GM18517 (cell line): ENCODE measurements around the gene TMEM141.

Source experiments
- ATAC-seq: cut with Tn5 transposase; IDR thresholded peaks from one replicate; pipeline ENCODE4 v1.9.1; 2021; ENCODE audit warnings: mild to moderate bottlenecking, moderate library complexity; ENCODE audit not compliant: unreplicated experiment

Gene TMEM141

DNA sequence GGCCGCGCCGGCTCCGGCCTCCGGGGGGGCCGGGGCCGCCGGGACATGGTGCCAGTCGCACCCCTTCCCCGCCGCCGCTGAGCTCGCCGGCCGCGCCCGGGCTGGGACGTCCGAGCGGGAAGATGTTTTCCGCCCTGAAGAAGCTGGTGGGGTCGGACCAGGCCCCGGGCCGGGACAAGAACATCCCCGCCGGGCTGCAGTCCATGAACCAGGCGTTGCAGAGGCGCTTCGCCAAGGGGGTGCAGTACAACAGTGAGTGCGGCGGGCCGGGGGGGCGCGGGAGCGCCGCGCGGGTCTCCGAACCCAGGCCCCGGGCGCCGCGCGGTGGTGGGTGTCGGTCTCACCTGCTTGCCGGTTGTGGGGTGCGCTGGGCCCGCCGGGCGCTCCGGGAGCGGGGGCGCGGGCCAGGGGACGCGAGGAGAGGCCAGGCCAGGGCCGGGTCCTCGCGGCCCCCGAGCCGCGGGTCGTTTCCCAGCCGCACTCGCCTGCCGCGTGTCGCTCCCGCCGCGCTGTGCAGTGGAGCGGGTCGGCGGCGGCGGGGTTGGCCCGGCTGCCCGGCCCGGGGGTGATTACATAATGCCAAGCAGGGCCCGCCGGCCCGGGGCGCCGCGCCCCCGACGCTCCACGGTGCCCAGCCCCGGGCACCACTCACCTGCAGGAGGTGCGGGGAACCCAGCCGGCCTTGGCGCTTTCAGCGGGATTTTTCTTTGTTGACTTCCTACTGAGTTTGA, 17.1 kb downstream of the TMEM141 start:
- ATAC-seq, result peak; percentile 22

DNA sequence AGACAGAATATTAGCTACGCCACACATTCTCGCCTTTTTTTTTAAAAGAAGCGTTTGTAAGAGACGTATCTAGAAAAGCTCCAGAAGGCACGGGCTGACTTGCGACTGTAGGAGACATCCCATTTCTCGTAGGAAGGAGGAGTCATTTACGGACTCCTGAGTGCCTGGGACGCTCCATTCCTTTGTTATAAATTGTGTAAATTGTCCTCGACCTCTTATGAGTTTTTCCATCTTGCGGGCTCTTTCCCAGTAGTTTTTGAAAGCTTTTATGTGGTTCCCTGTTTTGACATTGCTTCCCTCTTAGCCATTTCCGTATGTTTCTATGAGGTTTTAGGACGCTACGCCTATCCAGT, 17.6 kb downstream of the TMEM141 start:
- ATAC-seq, result no peak

DNA sequence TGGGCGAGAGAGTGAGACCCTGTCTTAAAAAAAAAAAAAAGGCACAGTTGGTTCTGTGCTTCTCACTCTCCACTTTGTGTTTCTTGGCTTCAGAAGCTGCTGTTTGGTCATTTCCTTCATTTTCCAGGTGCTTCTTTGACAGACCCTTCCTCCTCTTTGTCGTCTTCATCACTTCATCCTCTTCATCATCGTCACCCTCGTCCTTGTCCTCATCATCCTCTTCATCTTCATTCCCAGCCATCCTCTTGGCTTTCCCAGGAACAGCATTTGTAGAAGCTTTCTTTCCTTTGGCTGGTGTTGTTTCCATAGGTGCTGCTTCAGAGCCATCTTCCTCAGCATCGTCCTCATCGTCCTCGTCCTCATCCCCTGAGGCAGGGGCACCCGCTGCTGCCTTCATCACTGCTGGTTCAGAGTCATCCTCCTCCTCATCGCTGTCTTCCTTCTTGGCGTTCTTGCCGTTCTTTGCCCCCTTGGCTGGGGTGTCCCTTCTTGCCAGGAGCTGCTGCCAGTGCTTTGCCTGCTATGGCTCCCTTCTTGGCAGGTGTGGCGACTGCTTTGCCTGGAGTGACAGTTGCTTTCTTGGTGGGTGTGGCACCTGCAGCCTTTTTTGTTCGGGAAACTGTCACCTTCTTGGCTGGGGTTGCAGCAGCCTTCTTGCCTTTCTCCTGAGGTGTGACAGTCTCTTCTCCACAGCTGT, 23.7 kb downstream of the TMEM141 start:
- ATAC-seq, result no peak

DNA sequence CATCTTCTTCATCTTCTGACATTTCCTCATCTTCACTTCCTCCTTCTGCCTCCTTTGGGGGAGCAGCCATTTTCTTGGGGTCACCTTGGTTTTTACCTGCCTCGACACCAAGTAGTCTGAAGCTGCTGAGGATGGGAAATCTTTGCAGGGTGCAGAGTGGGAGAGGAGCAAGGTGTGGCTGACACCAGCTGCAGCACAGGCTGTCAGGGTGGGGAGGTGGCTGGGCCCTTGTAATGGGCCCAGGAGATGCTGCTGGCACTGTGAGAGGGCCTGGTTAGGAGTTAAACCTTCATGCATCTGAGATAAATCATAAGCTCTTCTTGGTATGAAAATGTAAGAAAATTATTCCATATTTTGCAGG, 24.3 kb downstream of the TMEM141 start:
- no peak for ATAC-seq

- ATAC-seq, result no peak
Observed at GRCh38 chr9:136820971-136821825, 30.1 kb downstream of the TMEM141 start.

GRCh38 chr9:136821826-136822544, 30.8 kb downstream of the TMEM141 start:
- ATAC-seq, result no peak

DNA sequence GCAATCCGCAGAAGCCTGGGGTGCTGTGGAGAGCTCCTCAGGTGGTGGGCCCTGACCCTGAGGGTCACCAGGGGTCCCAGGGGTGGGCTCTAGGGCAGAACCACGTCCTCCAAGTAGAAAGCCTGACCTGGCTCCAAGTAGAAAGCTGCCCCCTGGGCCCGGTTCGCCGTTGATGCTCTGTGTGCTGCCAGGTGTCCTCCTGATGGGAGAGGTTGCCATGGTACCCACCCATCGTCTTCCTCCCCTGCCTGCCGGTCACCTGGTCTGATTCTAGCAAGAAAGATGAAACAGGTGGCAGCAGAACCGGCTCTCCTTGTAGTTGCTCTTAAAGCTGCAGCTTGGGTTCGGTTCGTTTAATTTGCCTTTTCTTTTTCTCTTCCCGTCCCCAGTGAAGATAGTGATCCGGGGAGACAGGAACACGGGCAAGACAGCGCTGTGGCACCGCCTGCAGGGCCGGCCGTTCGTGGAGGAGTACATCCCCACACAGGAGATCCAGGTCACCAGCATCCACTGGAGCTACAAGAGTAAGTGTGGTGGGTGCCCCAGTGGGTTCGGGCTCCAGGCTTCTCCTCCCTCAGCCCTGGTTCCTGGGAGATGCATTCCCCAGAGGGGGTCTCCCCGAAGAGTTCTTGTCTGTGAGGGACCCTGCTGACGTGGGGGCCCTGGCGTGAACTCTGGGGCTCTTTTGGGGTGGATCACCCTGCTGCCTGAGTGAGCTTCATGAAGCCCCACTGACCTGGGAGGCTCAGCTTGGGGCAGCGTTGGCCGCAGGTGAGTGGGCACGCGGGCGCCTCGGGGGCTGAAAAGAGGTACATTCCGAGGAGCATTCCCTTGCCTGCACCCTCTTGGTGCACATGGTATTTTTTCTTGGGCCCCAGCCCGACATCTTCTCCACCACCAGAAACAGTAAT, 32.2 kb downstream of the TMEM141 start:
- no peak for ATAC-seq

GRCh38 chr9:136824496-136825225, 33.5 kb downstream of the TMEM141 start:
- no peak for ATAC-seq

DNA sequence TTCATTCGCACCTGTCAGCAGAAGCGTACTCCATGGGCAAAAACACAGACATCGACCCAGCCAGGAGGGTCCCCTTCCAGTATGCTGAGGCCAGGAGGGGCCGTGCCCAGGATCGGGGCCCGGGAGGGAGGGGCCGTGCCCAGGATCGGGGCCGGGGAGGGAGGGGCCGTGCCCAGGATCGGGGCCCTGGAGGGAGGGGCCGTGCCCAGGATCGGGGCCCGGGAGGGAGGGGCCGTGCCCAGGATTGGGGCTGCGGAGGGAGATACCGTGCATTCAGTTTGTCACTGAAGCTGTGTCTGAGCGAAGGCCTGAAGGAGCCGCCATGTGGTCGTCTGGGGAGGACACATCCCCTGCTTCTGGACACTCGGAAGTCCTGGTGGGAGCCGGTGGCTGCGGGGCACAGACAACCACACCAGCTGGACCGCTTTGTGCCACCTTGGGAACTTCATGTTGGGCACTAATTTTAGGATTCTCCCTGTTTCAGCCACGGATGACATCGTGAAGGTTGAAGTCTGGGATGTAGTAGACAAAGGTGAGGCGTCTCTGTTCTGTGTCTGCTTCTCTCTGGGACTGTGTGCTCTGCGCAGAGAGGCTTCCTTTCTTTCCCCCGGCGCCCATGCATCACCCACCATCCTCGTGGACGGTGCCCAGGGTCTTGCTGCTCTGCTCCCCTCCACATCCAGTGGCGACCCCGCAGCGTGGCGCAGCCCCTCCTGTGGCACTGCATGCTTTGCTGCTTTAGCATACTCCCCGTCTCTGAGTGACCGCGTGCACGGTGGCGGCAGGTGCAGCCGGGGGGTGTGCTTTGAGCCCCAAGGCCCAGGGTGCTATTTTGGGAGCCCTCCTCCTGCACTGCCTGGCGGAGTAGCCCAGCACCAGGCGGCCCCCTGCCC, 34.4 kb downstream of the TMEM141 start:
- no peak for ATAC-seq

DNA sequence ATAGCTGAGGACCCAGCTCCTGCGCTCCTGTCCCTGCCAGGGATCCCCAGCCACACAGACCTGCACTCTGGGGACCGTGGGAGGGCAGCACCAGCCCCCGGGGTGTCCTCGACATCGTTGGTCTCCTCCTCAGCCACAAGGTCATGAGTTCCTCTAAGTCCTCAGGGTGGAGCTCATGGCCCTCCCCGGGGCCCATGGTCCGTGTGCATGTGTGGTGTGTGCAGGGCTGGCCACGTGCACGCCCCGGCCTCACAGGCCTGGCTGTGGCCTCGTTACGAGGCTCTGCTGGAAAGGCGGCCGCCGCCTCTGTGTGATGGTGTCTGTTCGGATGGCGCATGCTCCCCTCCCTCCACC, 35.0 kb downstream of the TMEM141 start:
- ATAC-seq, result no peak

DNA sequence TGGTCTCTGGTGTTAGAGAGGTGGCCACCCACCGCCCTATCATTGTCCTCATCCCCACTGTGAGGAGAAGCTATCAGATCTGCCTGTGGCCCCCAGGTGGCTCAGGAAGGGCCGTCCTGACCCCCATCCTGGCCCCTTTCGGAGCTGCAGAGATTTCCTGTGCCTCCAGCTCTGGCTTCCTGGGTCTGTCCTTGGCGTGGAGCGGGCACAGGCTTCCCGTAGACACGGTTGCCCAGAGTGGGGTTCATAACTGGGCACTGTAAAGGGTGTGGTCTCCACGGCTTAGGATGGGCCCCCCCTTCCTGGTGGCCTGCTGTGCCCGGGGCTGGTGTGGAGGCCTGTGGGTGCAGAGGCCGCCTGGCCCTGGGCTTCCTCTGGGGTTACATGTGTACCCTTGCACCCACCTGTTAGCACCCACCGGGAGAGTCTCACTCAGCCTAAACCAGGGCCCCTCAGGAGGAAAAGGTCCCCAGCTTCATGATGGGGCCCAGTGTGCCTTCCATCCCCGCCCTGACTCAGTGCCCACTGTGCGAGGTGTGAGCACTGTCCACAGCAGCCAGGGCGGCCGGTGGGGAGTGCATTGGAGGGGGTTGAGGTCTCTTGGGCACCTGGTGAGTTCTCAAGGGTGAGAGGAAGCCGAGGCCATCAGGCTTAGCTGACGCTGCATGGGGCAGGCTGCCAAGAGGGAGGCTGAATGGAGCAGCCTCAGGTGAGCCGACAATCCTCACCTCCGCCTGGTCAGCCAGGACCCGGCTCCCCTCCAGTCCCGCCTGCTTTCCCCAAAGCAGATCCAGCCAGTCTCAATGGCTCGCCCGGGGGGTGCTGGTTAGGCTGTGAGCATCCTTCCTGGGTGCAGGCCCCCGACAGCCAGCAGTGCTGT, 35.8 kb downstream of the TMEM141 start:
- no peak for ATAC-seq

DNA sequence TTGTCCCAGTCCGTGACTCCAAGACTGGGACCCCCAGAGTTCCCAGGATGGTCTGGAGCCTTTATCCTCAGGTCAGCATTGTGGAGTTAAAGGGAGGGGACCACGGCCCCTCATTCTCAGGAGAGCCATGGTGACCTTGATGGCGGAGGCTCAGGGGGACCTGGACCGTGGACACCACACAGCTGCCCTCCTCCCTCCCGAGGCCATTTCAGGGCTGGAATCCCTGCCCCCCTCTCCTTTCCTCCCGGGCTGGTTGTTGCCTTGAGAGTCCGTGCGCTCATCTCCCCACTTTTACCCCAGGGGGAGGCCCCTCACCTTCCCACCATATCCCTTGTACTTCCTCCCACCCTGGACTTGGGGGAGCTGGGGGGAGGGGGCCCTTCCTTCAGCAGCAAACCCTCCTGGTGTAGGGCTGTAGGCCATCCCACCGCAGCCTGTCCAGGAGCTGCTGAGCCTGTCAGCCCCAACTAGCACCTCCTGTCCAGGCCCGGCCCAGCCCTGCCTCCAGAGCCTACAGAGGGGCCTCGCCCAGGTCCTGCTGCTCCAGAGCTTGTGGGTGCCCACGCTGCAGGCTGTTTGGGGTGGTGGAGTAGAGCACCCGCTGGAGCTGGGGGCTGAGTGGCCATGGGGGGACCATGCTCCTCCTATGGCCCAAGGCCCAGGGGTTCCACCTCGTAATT, 36.8 kb downstream of the TMEM141 start:
- ATAC-seq, result no peak

DNA sequence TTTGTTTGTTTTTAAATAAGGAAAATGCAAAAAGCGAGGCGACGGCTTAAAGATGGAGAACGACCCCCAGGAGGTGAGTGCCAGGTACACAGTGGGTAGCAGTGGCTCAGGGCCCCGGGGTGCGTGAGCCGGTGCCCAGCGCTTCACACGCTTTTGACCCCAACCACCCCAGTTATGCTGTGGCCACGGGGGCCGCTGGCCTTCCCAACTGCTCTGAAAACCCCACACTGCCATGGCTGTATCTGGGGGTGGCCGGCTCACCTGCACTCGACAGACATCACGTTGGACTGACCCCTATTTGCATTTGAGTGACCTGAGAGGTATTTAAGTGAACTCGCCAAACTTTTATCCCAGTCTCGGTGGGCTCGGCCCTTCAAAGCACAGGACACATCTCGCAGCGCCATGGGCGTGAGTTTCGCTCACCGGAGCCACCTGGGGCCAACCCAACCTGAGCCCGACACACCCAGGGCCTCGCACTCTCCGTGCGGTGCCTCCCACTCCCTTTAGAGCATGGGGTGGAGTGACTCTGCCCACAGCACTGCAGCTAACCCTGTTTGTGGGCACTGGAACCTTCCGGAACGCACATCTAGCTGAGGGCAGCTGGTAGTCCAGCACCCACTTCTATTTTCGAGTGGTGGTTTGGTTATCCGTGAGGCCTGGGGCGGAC, 37.5 kb downstream of the TMEM141 start:
- no peak for ATAC-seq

- ATAC-seq, result no peak
Observed at GRCh38 chr9:136829412-136829811, 38.3 kb downstream of the TMEM141 start.

GRCh38 chr9:136829981-136830885, 39.1 kb downstream of the TMEM141 start:
- ATAC-seq, result no peak
